ENCODE results near the gene TCEAL5.
"Not testable (repeated sequence)": the region's sequence is repeated elsewhere in the genome, so short reads cannot be mapped to it uniquely, and the experiment has no call there.

Gene TCEAL5

GRCh38 chrX:103235608-103236007 is 40.9 kb downstream of the TCEAL5 start:
- intact Hi-C loops (cut with DNase I); DNase-seq: not testable (repeated sequence)

GRCh38 chrX:103234869-103235268 is 41.7 kb downstream of the TCEAL5 start:
- intact Hi-C loops (cut with DNase I) = no loop called here
- DNase-seq = no peak

- intact Hi-C loops (cut with DNase I) = no loop called here
These were observed 43.3 kb downstream of the TCEAL5 start for GRCh38 chrX:103233263-103233662.

GRCh38 chrX:103225918-103226317 is 50.6 kb downstream of the TCEAL5 start:
- intact Hi-C loops (cut with DNase I) = not testable (repeated sequence)

More at GRCh38 chrX:103233263-103233662, 43.3 kb downstream of the TCEAL5 start:
- no peak for DNase-seq

More at GRCh38 chrX:103225918-103226317, 50.6 kb downstream of the TCEAL5 start:
- not testable (repeated sequence) for DNase-seq

Measured in posterior cingulate gyrus (tissue), 11 donors.